Measurements from ENCODE around the gene EBLN2.

GRCh38 chr3:73021301-73021835 lies 40.1 kb upstream of the EBLN2 start:
- no peak for TF ChIP-seq CTCF (IDR thresholded peaks at IDR 0.05)
- TF ChIP-seq POLR2A (IDR thresholded peaks at IDR 0.05), result no peak
